Testis (tissue), 2 donors: ENCODE data around the gene C1orf50.

ENCODE experiments used
- POLR2A ChIP-seq: fragments of 450-650 bp; IDR thresholded peaks from one replicate; pipeline ENCODE4 v1.6.1; 2017; ENCODE audit warnings: antibody characterized with exemption, mild to moderate bottlenecking, moderate library complexity
- TF ChIP-seq, protein P1 (sequence below), 3 experiments: fragments of 450-650 bp in 2 of 3; fragments of 200-600 bp in 1 of 3; sonication (generic) in 1 of 3; IDR thresholded peaks; one replicate each; pipeline ENCODE4 v1.5.1; 2016 to 2019; ENCODE audit warnings: antibody characterized with exemption in 3 of 3, mild to moderate bottlenecking in 2 of 3, moderate library complexity in 1 of 3

DNA sequence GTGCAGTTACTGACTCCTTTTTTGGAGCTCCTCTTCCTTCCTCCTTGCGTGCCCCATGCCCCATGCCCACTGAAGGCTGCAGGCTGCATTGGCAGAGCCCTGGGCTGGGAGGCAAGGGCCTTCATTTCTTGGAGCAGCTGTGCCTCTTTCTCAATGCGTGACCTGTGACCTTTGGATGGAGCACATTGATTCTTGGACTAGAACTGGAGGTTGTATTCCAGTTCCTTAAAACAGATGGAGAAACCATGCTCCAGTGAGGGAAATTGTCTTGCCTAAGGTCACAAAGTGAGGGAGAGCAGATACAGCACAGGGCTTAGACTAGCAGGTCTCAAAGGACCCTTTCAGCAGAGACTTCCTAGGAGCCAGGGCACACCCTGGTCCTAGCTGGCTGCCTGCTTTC, 26.8 kb downstream of the C1orf50 start:
- TF ChIP-seq, protein P1, sequence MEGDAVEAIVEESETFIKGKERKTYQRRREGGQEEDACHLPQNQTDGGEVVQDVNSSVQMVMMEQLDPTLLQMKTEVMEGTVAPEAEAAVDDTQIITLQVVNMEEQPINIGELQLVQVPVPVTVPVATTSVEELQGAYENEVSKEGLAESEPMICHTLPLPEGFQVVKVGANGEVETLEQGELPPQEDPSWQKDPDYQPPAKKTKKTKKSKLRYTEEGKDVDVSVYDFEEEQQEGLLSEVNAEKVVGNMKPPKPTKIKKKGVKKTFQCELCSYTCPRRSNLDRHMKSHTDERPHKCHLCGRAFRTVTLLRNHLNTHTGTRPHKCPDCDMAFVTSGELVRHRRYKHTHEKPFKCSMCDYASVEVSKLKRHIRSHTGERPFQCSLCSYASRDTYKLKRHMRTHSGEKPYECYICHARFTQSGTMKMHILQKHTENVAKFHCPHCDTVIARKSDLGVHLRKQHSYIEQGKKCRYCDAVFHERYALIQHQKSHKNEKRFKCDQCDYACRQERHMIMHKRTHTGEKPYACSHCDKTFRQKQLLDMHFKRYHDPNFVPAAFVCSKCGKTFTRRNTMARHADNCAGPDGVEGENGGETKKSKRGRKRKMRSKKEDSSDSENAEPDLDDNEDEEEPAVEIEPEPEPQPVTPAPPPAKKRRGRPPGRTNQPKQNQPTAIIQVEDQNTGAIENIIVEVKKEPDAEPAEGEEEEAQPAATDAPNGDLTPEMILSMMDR (IDR thresholded peaks at IDR 0.05): no peak
- no peak for TF ChIP-seq POLR2A
